ENCODE measurements around the gene RMP24.

DNA sequence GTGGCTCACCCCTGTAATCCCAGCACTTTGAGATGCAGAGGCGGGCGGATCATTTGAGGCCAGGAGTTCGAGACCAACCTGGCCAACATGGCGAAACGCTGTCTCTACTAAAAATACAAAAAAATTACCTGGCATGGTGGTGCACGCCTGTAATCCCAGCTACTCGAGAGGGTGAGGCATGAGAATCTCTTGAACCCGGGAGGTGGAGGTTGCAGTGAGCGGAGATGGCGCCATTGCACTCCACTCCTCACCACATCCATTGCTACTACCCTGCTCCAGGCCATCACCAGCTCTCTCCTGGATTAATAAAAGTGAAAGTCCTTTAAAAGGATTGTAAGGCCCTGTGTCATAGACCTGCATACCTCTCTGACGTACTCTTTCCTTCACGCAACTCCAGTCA is 1.2 kb downstream of the RMP24 start:
- TF ChIP-seq TCF4 (CRISPR knock-in tag; IDR thresholded peaks at IDR 0.05; ENCODE audit: borderline replicate concordance) (no peak), GLIS3 (CRISPR knock-in tag; IDR thresholded peaks at IDR 0.05) (no peak), ZFP30 (CRISPR knock-in tag; IDR thresholded peaks at IDR 0.05) (no peak), SNAI2 (CRISPR knock-in tag; IDR thresholded peaks at IDR 0.05) (no peak), RARB (CRISPR knock-in tag; IDR thresholded peaks at IDR 0.05) (no peak), CSDC2 (CRISPR knock-in tag; IDR thresholded peaks at IDR 0.05) (no peak), TOX (CRISPR knock-in tag; IDR thresholded peaks at IDR 0.05; ENCODE audit: borderline replicate concordance) (no peak), OSR1 (CRISPR knock-in tag; IDR thresholded peaks at IDR 0.05) (no peak), ARNTL (CRISPR knock-in tag; IDR thresholded peaks at IDR 0.05; ENCODE audit: borderline replicate concordance, low read depth) (no peak), ZFP3 (CRISPR knock-in tag; IDR thresholded peaks at IDR 0.05) (no peak), ZNF8 (CRISPR knock-in tag; IDR thresholded peaks at IDR 0.05) (no peak), BACH2 (CRISPR knock-in tag; IDR thresholded peaks at IDR 0.05; ENCODE audit: borderline replicate concordance) (no peak)
- TF ChIP-seq, protein P1, sequence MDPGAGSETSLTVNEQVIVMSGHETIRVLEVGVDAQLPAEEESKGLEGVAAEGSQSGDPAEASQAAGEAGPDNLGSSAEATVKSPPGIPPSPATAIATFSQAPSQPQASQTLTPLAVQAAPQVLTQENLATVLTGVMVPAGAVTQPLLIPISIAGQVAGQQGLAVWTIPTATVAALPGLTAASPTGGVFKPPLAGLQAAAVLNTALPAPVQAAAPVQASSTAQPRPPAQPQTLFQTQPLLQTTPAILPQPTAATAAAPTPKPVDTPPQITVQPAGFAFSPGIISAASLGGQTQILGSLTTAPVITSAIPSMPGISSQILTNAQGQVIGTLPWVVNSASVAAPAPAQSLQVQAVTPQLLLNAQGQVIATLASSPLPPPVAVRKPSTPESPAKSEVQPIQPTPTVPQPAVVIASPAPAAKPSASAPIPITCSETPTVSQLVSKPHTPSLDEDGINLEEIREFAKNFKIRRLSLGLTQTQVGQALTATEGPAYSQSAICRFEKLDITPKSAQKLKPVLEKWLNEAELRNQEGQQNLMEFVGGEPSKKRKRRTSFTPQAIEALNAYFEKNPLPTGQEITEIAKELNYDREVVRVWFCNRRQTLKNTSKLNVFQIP (CRISPR knock-in tag; IDR thresholded peaks at IDR 0.05; ENCODE audit: borderline replicate concordance, low read depth): no peak
- TF ChIP-seq, protein P2, sequence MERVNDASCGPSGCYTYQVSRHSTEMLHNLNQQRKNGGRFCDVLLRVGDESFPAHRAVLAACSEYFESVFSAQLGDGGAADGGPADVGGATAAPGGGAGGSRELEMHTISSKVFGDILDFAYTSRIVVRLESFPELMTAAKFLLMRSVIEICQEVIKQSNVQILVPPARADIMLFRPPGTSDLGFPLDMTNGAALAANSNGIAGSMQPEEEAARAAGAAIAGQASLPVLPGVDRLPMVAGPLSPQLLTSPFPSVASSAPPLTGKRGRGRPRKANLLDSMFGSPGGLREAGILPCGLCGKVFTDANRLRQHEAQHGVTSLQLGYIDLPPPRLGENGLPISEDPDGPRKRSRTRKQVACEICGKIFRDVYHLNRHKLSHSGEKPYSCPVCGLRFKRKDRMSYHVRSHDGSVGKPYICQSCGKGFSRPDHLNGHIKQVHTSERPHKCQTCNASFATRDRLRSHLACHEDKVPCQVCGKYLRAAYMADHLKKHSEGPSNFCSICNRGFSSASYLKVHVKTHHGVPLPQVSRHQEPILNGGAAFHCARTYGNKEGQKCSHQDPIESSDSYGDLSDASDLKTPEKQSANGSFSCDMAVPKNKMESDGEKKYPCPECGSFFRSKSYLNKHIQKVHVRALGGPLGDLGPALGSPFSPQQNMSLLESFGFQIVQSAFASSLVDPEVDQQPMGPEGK (CRISPR knock-in tag; IDR thresholded peaks at IDR 0.05; ENCODE audit: borderline replicate concordance): no peak
